SK-N-SH treated with all-trans-retinoic acid at 6 μM for 48 hours (cell line): ENCODE results near the gene NHS.

ENCODE experiments used
- ATAC-seq: fragments of 200-7000 bp; cut with Tn5 transposase; 3 replicates; pipeline ENCODE4 v1.9.1; 2020; ENCODE audit warnings: mild to moderate bottlenecking, moderate library complexity
- ARNTL ChIP-seq: fragments of 450-650 bp; formaldehyde crosslinking; IDR thresholded peaks from 2 replicates; pipeline ENCODE4 v1.5.0; 2020; ENCODE audit warnings: low read depth, mild to moderate bottlenecking, moderate library complexity, borderline replicate concordance
- BACH2 ChIP-seq: fragments of 250-450 bp; sonication (Bioruptor Pico); IDR thresholded peaks from 2 replicates; pipeline ENCODE4 v1.9.0; 2021; ENCODE audit warnings: mild to moderate bottlenecking, borderline replicate concordance
- CREB5 ChIP-seq: fragments of 250-450 bp; sonication (Bioruptor Pico); IDR thresholded peaks from 2 replicates; pipeline ENCODE4 v1.5.1; 2020; ENCODE audit warnings: low read depth, mild to moderate bottlenecking, moderate library complexity
- CSRNP3 ChIP-seq: fragments of 250-450 bp; sonication (Bioruptor Pico); IDR thresholded peaks from 2 replicates; pipeline ENCODE4 v1.5.1; 2021; ENCODE audit warnings: mild to moderate bottlenecking, moderate library complexity
- ESRRG ChIP-seq: fragments of 250-450 bp; sonication (Bioruptor Pico); IDR thresholded peaks from 2 replicates; pipeline ENCODE4 v1.6.1; 2021; ENCODE audit warnings: mild to moderate bottlenecking
- GLIS3 ChIP-seq: fragments of 250-450 bp; sonication (Bioruptor Pico); IDR thresholded peaks from 2 replicates; pipeline ENCODE4 v1.5.0; 2020; ENCODE audit warnings: mild to moderate bottlenecking, moderate library complexity
- ISL1 ChIP-seq: fragments of 250-450 bp; sonication (Bioruptor Pico); IDR thresholded peaks from 2 replicates; pipeline ENCODE4 v2.1.2; 2022; ENCODE audit warnings: mild to moderate bottlenecking, moderate library complexity
- OSR1 ChIP-seq: fragments of 250-450 bp; sonication (Bioruptor Pico); IDR thresholded peaks from 2 replicates; pipeline ENCODE4 v1.8.0; 2022; ENCODE audit warnings: moderate library complexity, mild to moderate bottlenecking, inconsistent platforms
- PATZ1 ChIP-seq: fragments of 250-450 bp; sonication (Bioruptor Pico); IDR thresholded peaks from 2 replicates; pipeline ENCODE4 v1.8.0; 2020; ENCODE audit warnings: mild to moderate bottlenecking, moderate library complexity, borderline replicate concordance
- PPARA ChIP-seq: fragments of 250-450 bp; sonication (Bioruptor Pico); IDR thresholded peaks from 2 replicates; pipeline ENCODE4 v1.5.0; 2020; ENCODE audit warnings: mild to moderate bottlenecking, borderline replicate concordance
- RARB ChIP-seq: fragments of 250-450 bp; sonication (Bioruptor Pico); IDR thresholded peaks from 2 replicates; pipeline ENCODE4 v1.8.0; 2021; ENCODE audit warnings: mild to moderate bottlenecking, moderate library complexity
- TCF4 ChIP-seq: fragments of 250-450 bp; sonication (Bioruptor Pico); IDR thresholded peaks from 2 replicates; pipeline ENCODE4 v1.8.0; 2021; ENCODE audit warnings: mild to moderate bottlenecking, moderate library complexity, borderline replicate concordance
- ZC3H10 ChIP-seq: fragments of 250-450 bp; sonication (Bioruptor Pico); IDR thresholded peaks from 2 replicates; pipeline ENCODE4 v1.5.1; 2021; ENCODE audit warnings: mild to moderate bottlenecking, moderate library complexity
- ZFP30 ChIP-seq: fragments of 450-650 bp; formaldehyde crosslinking; IDR thresholded peaks from 2 replicates; pipeline ENCODE4 v1.5.0; 2022; ENCODE audit warnings: mild to moderate bottlenecking, moderate library complexity
- ZNF565 ChIP-seq: fragments of 450-650 bp; formaldehyde crosslinking; conservative IDR thresholded peaks from 2 replicates; pipeline ENCODE4 v1.5.0; 2020; ENCODE audit warnings: low read depth, mild to moderate bottlenecking, moderate library complexity
- ZNF8 ChIP-seq: fragments of 450-650 bp; formaldehyde crosslinking; IDR thresholded peaks from 2 replicates; pipeline ENCODE4 v1.5.0; 2020; ENCODE audit warnings: mild to moderate bottlenecking, moderate library complexity
- TF ChIP-seq, protein P1 (sequence below): fragments of 250-450 bp; sonication (Bioruptor Pico); IDR thresholded peaks from 2 replicates; pipeline ENCODE4 v1.8.0; 2021; ENCODE audit warnings: low read depth, mild to moderate bottlenecking, moderate library complexity, borderline replicate concordance
- TF ChIP-seq, protein P2 (sequence below): fragments of 250-450 bp; sonication (Bioruptor Pico); IDR thresholded peaks from 2 replicates; pipeline ENCODE4 v1.5.0; 2020; ENCODE audit warnings: mild to moderate bottlenecking, moderate library complexity

Gene NHS

DNA sequence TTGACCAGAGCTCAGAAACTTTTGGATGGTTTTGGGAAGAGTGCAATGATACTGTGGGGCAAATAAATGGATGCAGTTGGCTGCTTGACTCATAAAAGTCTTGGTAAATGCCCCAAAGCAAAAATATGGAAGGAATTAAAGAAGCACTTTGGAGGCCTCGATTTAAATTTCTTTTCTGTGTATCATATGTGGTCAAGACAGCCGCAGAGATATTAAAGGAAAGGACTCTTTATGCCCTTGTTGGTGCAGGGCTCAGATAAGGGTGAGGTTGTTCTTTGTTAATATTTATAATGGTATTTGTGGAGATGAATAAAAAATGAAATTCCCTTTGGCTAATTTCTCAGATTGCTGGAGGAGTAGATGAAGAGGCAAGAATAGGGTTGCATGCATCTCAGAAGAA lies 90.2 kb downstream of the NHS start:
- ATAC-seq: no peak
- TF ChIP-seq PATZ1 (CRISPR knock-in tag): no peak
- TF ChIP-seq ESRRG: no peak
- TF ChIP-seq ZC3H10 (CRISPR knock-in tag): no peak
- no peak for TF ChIP-seq GLIS3 (CRISPR knock-in tag)
- TF ChIP-seq ZFP30: no peak
- no peak for TF ChIP-seq BACH2 (CRISPR knock-in tag)
- TF ChIP-seq, all 23 proteins: peak for 0

- ATAC-seq: no peak
- TF ChIP-seq PATZ1 (CRISPR knock-in tag) (no peak), TCF4 (no peak), OSR1 (CRISPR knock-in tag) (no peak), CREB5 (CRISPR knock-in tag) (no peak), ISL1 (no peak), PPARA (no peak), RARB (no peak), CSRNP3 (CRISPR knock-in tag) (no peak), ZNF565 (CRISPR knock-in tag) (no peak), ZNF8 (CRISPR knock-in tag) (no peak), ARNTL (no peak), BACH2 (CRISPR knock-in tag) (no peak)
- TF ChIP-seq, protein P1, sequence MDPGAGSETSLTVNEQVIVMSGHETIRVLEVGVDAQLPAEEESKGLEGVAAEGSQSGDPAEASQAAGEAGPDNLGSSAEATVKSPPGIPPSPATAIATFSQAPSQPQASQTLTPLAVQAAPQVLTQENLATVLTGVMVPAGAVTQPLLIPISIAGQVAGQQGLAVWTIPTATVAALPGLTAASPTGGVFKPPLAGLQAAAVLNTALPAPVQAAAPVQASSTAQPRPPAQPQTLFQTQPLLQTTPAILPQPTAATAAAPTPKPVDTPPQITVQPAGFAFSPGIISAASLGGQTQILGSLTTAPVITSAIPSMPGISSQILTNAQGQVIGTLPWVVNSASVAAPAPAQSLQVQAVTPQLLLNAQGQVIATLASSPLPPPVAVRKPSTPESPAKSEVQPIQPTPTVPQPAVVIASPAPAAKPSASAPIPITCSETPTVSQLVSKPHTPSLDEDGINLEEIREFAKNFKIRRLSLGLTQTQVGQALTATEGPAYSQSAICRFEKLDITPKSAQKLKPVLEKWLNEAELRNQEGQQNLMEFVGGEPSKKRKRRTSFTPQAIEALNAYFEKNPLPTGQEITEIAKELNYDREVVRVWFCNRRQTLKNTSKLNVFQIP (CRISPR knock-in tag): no peak
- TF ChIP-seq, protein P2, sequence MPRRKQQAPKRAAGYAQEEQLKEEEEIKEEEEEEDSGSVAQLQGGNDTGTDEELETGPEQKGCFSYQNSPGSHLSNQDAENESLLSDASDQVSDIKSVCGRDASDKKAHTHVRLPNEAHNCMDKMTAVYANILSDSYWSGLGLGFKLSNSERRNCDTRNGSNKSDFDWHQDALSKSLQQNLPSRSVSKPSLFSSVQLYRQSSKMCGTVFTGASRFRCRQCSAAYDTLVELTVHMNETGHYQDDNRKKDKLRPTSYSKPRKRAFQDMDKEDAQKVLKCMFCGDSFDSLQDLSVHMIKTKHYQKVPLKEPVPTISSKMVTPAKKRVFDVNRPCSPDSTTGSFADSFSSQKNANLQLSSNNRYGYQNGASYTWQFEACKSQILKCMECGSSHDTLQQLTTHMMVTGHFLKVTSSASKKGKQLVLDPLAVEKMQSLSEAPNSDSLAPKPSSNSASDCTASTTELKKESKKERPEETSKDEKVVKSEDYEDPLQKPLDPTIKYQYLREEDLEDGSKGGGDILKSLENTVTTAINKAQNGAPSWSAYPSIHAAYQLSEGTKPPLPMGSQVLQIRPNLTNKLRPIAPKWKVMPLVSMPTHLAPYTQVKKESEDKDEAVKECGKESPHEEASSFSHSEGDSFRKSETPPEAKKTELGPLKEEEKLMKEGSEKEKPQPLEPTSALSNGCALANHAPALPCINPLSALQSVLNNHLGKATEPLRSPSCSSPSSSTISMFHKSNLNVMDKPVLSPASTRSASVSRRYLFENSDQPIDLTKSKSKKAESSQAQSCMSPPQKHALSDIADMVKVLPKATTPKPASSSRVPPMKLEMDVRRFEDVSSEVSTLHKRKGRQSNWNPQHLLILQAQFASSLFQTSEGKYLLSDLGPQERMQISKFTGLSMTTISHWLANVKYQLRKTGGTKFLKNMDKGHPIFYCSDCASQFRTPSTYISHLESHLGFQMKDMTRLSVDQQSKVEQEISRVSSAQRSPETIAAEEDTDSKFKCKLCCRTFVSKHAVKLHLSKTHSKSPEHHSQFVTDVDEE: no peak
- TF ChIP-seq, all 23 proteins: peak for 0
Measured at GRCh38 chrX:17465802-17466201, 90.8 kb downstream of the NHS start.

DNA sequence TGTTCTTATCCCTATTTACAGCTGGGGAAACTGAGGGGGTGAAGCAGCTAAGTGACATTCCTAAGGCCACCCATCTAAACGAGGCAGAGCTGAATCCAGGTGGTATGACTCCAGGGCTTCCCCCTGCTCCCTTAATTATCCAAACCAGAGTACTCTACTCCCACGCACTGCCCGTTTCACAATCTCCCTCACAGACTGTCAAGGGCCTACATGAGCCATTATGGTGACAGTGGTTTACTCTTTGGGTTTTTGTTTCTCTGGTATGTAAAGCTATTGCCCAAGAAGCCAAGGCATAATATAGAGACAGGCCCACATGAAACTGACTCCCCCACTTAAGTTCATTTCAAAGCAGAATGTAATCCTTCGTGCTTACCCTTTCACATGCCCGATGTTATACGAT lies 95.1 kb downstream of the NHS start:
- ATAC-seq: no peak
- TF ChIP-seq, protein P2: no peak
